GOT3 (cell line): Measurements from ENCODE around the gene SYT13.

Experiments used
- DNase-seq: peaks from one replicate; lab custom pipeline; 2025; ENCODE audit warnings: mixed read lengths; lab: John Stamatoyannopoulos, UW

The SYT13 gene

GRCh38 chr11:45248501-45249011, 37.6 kb downstream of the SYT13 start:
- no peak for DNase-seq

GRCh38 chr11:45247433-45247832, 38.7 kb downstream of the SYT13 start:
- no peak for DNase-seq

GRCh38 chr11:45246241-45246640, 39.9 kb downstream of the SYT13 start:
- no peak for DNase-seq

GRCh38 chr11:45245218-45246045, 40.7 kb downstream of the SYT13 start:
- DNase-seq = no peak

- no peak for DNase-seq
Observed at GRCh38 chr11:45243967-45244366, 42.2 kb downstream of the SYT13 start.

- DNase-seq = no peak
Observed at GRCh38 chr11:45239733-45240132, 46.4 kb downstream of the SYT13 start.

- no peak for DNase-seq
Observed at GRCh38 chr11:45238724-45239123, 47.4 kb downstream of the SYT13 start.

- no peak for DNase-seq
Observed at GRCh38 chr11:45237711-45238315, 48.3 kb downstream of the SYT13 start.

- DNase-seq = no peak
Observed at GRCh38 chr11:45234306-45235006, 51.7 kb downstream of the SYT13 start.

- no peak for DNase-seq
Observed at GRCh38 chr11:45233804-45234170, 52.4 kb downstream of the SYT13 start.

- DNase-seq = no peak
Observed at GRCh38 chr11:45233121-45233803, 52.9 kb downstream of the SYT13 start.

- no peak for DNase-seq
Observed at GRCh38 chr11:45232341-45233080, 53.6 kb downstream of the SYT13 start.

GRCh38 chr11:45229401-45230020, 56.6 kb downstream of the SYT13 start:
- DNase-seq = no peak

- no peak for DNase-seq
Observed at GRCh38 chr11:45227836-45228235, 58.3 kb downstream of the SYT13 start.

- no peak for DNase-seq
Observed at GRCh38 chr11:45226901-45227300, 59.2 kb downstream of the SYT13 start.

GRCh38 chr11:45225961-45226871, 59.9 kb downstream of the SYT13 start:
- DNase-seq = no peak

- DNase-seq = no peak
Observed at GRCh38 chr11:45225277-45225676, 60.9 kb downstream of the SYT13 start.

- DNase-seq = no peak
Observed at GRCh38 chr11:45224766-45225165, 61.4 kb downstream of the SYT13 start.

GRCh38 chr11:45223496-45223895, 62.6 kb downstream of the SYT13 start:
- no peak for DNase-seq

GRCh38 chr11:45219411-45219810, 66.7 kb downstream of the SYT13 start:
- no peak for DNase-seq
